GM21447 (cell line): Measurements from ENCODE around the gene TOM1L2.
A peak's percentile ranks its signal among the peaks of the same experiment; 100 is the strongest.

Experiments used
- ATAC-seq: cut with Tn5 transposase; IDR thresholded peaks from one replicate; pipeline ENCODE4 v1.9.1; 2021; ENCODE audit not compliant: unreplicated experiment

The TOM1L2 gene

DNA sequence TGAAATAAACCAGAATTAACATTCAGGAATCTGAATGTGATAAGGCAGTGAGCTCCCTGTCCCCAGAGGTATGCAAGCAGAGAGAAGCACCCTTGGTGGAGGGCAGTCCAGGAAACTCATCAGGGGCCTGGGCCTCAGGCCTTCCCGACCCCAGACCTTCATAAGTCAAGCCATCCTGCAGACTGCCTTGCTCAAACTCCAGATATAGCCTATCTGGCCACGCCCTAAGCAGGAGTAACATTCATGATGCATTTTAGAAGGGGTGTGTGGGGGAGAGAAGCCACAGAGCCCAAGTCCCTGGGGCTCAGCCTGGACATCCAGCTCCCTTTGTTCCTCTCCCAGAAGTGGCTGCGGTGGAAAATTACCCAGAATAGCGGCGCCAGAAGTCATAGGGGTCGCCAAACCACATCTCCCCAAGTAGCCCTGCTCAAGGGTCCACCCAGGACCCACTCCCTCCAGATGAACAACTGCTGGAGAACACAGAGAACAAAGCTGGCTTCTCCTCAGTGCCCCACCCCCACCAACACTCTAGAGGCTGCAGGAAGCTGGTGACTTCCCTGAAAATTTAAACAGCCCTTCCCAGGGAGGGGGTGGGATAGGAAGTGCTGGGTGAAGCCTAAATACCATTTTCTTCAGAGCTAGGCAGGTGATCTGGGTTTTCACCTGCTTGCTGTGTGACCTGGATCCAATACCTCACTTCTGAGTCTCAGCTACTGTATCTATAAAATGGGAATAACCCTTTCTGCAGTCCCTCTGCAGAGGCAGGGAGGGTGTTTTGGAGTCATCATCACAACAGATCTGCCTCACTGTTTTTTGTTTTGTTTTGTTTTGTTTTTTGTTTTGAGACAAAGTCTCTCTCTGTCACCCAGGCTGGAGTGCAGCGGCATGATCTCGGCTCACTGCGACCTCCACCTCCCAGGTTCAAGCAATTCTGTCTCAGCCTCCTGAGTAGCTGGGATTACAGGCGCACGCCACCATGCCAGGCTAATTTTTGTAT lies 133.9 kb downstream of the TOM1L2 start:
- no peak for ATAC-seq

DNA sequence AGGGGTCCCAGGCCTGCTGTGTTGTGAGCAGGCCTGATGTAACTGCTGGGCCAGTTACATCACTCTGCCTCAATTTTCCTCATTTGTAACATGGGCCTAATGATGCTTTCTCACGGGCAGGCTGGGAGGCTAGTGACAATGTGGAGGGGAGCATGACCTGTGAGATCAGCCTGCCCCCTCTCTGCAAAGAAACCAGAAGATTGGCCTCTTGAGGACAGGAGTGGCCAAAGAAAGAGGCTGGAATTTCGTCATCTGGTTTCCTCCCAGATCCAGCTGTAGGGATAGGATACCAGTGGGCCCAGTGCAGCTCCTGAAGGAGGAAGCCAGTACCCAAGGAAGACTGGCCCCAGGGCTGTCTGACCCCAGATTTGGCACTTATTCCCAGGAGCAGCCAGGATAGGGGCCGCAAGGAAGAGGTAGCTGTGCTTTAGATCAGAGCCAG lies 134.8 kb downstream of the TOM1L2 start:
- ATAC-seq, result no peak

DNA sequence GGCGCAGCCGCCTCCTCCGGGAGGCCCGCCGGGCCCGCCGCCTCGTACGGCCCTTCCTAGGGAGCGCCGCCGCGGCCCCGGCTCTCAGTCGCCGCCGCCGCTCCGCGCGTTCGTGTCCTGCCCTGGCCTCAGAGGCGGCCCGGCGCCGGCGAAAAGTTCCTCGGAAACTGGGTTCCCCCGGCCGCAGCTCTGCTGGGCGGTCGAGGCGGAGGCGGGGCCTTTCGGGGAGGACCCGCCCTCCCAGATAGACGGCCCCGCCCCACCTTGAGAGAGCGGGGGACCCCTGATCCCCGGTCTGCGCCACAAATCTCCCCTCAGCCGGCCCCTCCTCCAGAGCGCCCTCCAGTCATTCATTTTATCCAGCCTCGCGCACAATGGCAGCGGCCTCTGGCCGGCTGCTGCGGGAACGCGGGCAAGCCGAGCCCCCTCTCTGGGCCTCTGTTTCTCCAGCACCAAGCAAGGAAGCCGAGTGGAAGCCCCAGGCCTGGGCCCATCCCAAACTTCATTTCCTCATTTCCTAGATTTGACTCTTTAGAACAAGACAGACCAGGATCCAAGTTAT lies 135.3 kb downstream of the TOM1L2 start, which contains the start of gene SREBF1:
Gene SREBF1 (minus strand): TSS at position 169 of the 562 bp plus-strand sequence. CDS start 169 bp downstream, outside the sequence.
- ATAC-seq, result peak; percentile 32

DNA sequence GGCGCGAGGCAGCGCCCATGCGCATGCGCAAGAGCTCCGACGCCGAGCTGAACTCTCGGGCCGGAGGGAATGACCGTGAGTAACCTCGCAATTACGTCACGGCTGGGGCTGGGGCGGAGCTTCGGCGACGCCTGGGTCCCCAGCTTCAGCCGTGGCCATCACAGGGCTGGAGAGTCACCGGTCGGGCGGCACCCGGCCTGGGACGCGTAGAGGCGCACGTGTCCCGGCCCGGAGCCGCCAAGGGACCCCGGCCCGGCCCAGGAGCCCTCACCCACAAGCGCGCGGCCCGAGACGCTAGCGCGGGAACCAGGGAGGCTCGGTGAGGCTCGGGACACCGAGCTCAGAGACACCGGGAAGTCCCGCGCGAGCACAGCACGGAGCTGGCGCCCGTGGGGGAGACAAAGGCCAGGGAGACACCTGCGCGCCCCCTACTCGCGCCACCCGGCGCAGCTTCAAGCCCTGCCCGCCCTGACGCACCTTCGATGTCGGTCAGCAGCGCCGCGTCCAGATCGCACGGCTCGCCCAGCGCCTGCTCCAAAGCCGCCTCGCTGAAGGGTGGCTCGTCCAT lies 135.9 kb downstream of the TOM1L2 start:
- ATAC-seq, result peak; percentile 49

DNA sequence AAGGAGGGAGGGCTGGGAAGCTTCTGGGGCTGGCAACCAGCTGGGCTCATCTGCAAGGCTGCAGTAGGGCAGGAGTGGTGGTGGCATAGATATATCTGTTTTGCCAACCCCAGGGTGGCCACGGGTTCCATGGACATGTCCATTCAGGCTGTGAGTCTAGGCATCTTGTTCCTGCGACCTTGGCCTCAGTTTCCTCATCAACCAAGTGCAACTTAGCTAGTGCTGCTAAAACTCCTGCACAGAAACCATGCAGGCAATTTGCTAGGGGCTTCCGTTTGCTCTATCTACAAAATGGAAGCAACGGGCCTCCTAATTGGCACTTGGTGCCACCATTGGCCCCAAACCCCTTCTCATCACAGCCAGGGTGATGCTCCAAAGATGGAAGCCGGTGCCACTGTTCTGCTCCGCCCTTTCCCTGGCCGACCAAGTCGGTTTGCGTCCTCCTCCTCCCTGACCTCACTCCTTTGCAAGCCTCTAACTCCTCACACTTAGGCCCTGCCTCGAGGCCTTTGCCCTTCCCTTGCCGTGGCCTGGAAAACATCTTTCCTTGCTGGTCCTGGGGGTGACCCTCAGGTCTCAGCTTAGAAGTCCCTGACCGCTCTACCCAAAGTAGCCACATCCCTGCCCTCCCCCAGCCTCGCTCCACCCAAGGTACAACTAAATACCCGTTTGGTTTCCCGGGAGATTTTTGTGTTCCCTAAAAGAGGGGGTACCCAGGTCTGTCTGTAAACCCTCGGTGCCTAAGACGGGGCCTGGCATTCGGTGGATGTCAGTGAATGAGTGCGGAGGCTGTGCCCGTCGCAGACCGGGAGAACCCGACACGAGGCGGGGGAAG lies 136.6 kb downstream of the TOM1L2 start:
- ATAC-seq, result no peak

DNA sequence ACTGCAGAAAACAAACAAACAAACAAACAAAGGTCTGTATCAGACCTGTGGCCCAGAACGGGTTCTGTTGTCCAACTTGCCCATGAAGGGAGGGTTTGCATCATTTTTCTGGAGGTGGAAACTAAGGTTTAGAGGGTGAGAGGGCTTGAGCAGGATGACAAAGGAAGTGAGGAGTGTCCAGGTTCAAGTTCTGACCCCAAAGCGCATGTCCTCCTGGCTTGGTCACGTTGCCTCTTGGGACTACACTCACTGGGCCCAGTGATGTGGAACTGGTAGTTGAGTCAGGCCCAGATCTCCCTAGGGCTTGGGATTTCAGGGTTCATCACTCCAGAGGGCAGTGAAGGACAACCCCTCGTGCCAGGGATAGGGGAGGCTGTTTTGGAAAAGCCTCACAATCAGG lies 137.2 kb downstream of the TOM1L2 start:
- ATAC-seq, result no peak

DNA sequence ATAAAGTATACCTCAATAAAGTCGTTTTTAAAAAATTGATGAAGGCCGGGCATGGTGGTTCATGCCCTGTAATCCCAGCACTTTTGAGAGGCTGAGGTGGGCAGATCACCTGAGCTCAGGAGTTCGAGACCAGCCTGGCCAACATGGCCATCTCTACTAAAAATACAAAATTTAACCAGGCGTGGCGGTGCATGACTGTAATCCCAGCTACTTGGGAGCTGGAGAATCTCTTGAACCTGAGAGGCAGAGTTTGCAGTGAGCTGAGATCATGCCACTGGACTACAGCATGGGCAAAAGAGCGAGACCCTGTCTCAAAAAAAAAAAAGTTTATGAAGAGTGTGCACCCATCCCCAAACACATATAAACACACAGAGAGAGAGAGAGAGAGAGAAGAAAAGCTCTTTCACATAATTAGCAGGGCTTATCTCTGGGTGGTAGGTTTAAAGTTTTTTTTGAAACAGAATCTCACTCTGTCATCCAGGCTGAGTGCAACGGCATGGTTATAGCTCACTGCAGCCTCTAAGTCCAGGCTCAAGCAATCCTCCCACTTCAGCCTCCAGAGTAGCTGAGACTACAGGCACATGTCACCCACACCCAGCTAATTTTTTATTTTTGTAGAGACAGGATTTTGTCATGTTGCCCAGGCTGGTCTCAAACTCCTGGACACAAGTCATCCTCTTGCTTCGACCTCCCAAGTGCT lies 138.4 kb downstream of the TOM1L2 start:
- ATAC-seq, result no peak

DNA sequence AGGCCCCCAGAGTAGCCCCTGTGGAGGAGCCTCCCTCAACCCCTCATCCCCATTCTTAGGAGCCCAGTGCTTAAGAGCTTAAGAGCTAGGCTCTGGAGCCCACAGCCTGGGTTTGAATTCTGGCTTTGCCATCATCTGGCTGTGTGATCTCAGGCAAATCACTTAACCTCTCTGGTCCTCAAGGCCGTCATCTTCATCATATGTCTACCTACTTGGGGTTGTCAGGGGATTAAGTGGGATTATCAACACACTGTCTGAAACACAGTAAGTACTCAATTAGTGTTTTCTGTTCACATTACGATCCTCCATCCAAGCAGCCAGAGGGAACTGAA lies 140.2 kb downstream of the TOM1L2 start:
- no peak for ATAC-seq

DNA sequence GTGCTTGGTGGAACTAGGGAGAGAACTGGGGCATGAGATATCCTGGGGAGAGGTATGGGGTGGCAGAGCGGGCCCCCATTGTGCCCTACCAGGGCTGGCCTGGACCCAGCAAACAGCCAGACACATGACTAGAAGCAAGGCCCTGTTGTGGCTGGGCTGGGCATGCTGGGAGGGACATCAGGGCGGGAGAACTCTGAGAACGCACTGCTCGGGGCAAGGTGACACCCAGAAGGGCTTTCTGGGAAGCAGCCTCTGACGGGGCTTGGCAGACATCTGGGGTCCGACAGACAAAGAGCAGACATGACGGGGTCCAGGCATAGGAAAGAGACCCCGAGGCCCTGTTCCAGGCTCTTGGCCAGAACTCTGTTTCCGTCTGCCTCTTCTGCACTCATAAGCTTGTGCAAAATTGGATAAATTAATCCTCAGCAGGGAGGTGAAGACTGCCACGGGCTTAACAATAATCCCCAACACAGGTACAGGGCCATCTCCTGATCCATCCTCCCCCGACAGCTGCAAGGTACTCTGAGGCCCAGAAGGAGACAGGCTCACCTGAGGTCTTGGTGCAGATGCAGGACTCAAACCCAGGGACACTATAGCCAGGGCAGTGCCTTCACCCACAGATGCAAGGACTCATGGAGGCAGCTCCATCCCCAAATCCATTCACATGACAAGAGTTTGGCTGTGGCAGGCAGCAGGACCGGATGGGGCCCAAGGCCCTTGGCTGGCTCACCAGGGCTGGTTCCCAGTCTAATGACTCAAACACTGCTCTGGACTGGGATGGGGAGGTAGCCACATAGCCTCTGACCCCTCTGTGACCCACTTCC lies 140.8 kb downstream of the TOM1L2 start:
- no peak for ATAC-seq

DNA sequence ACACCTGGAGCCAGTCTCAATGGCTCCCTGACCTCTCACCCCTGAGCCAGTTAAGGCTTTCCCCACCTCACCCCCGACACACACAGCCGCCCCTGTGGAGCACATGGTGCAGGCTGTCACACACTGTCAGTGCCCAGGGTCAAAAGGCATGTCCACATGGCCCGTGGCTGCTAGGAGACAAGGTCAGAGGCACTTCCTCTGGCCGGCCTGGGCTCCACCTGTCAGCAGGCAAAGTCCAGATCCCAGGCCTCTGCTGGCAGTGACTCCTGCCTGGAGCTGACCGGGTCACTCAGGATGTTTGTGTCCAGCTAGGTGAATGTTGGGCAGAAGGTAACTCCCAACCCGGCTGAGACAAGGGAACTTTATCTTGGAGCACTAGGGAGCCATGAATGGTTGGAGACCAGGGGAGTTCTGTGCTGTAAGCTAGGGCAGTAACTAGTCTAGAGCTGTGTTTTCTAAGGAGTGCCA lies 141.4 kb downstream of the TOM1L2 start:
- no peak for ATAC-seq

DNA sequence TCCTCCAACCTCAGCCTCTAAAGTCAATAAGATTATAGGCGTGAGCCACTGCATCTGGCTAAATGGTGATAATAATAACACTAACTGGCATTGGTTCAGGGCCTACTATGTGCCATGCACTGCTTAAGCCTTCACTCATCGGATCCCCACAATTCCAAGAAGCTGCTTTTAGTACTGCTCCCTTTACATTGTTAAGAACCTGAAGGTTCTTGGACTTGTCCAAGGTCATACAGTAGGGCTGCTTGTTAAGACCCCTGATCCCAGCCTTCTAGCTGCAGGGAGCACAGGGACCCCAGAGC lies 142.0 kb downstream of the TOM1L2 start:
- no peak for ATAC-seq

DNA sequence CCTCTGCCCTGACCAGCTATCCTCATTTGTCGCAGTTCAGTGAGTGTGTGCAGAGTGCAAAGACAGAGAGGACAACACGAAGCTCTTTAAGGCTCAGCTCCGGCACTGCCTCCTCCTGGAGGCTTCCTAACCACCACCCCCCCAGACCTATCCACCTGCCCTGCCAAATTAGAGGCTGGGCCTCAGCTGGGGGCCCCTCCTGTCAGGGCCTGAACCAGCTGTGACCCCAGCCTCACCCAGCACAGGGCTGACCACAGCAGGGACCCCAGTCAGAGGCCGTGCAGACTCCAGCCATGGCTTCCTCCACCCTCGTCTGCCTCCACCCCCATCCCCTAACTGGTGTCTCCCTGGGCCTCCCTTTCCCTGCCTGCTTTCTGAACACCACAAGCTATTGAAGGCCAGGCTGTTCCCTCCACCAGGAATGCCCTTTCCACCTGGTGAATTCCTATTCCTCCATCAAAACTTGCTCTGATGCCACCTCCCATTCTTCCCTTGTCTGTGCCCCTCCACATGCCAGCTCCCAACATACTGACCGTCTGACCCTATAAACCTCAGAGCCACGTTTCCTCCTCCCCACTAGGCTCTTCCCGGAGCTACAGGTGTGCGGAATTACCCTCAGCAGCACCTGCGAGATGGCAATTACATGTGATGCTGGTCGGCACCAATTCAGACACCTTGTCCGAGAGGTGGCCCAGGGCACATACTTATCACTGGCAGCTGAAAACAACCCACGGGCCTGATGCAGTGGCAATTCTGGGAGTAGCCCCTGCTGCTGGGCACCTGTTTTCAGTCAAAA lies 144.2 kb downstream of the TOM1L2 start:
- no peak for ATAC-seq

DNA sequence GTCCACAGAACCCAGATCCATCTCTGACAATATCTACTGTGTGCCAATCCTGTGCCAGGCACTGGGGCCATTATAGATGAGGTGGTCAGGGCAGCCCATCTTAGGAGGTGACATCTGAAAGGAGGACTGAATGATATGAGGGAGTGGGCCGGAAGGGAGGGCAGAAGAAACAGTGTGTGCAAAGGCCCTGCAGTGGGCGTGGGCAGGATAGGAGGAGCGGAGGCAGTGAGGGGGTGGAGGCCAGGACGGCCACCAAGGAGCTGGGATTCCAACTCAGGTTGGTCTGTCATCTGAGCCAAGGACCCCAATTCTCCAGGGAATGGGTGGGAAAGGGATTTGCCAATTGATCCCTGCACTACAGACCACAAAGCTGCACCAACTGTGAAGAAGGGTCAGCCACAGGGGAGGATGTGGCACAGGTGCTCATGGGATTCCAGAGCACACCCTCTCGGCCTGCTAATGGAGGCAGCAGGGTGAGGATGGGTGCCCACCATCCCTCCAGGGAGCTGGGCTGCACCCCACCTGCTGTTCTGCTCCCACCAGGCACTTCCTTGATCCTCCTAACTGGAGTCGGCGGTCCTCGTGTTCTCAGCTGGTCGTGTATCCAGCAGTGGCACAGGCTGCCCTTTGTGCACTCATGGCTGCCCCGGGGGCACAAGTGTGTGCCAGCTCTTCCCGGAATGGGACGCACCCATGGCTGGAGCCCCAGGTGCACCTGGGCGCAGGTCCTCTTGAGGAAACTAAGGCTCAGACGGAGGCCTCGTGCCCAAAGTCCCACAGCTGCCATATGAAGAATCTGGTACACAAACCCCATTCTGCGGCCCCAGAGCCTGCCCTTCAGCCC lies 145.0 kb downstream of the TOM1L2 start:
- no peak for ATAC-seq

DNA sequence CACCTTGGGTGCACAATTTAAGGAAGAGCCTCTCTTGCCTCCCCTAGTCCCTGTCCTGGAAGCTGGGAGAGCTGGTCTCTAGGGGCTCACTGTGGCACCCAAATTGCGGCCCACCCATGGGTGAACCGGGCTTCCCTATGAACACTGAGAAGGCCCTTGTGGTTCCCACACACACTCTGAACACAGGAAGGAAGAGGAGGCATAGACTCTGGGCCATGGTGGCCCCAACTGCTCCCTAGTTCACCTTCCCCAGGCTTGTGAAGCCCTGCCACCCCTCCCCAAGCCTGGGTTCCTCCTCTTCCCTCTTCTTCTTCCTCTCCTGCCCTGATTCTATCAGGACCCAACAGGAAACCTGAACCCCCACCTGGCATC lies 145.9 kb downstream of the TOM1L2 start:
- ATAC-seq, result no peak

DNA sequence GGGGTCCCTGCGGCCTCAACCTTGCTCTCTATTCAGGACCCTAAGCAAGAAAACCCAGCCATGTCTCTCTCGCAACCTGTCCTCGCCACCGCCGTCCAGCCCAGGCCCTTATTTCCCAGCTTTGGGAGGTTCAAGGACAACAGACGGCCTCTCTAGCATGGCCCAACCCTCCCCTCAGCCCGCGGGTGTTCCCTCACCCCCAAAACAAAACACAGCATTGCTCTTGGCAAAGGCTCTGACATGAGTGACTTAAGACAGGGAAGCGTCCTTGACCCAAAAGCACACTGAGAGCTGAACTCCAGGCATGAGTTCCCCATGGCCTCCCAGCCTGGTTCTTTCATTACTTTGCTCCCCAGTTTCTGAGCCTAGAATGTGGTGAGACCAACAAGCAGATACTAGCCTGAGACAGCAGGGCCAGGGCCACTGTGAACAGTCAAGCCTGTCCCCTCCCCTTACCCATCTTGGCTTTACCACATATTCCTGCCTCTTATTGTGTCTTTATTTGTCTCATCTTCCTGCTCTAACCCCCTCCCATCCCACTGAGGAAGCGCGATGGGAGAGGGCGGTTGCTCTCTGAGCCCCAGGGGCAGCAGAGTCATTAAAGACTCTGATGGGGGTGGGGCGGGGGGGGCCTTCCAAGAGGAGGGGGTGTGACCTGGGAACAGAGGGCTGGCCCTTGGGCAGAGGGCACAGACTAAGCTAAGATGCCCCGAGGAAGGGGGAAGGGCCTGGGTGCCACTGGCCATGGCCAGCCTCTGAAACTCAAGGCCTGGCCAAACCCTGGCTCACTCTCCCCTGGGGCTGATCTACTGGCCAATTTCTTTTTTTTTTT lies 147.2 kb downstream of the TOM1L2 start:
- no peak for ATAC-seq

DNA sequence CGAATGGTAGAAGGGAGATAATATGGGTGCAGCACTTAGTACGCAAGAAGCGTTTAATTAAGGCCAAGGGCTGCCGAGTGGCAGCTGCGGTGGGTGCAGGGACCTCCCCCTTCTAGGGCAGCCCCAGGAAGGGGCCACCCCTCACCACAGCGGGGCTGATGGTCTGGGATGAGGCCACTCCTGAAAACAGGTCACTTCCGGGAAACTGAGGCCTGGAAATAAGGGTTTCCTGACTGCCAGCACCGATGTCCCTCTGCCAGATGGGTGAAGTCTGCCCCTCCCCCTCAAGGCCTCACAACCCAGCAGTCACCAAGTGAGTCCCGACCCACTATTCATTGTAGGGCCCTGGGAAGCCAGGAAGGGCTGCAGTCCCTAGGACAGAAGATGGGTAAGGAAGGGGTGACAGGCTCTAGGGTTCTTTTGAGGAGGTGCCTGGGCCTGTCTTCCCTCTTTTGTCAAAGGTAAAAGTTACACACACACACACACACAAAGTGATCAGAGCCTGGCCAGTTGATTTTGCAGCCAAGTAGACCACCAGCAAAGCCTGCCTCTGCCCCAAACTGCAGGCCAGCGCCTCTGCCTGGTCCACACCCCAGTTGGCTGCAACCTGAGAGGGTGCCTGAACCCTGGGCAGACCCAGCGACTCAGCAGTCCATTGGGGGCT lies 147.9 kb downstream of the TOM1L2 start:
- ATAC-seq, result peak; percentile 11
